Vagina (tissue), 2 donors: ENCODE measurements around the gene ADI1.

Experiments used
- CTCF ChIP-seq, 3 experiments: fragments of 450-650 bp in 2 of 3; fragments of 200-600 bp in 1 of 3; sonication (generic) in 1 of 3; IDR thresholded peaks; one replicate each; pipeline ENCODE4 v1.5.1; 2017 to 2019; ENCODE audit warnings: antibody characterized with exemption in 3 of 3, mild to moderate bottlenecking in 2 of 3, moderate library complexity in 2 of 3
- POLR2AphosphoS5 ChIP-seq, 2 donors: sonication (generic); formaldehyde crosslinking; IDR thresholded peaks; one replicate each; pipeline ENCODE4 v1.9.0; 2017; ENCODE audit warnings: antibody characterized with exemption in 2 of 2, mild to moderate bottlenecking in 2 of 2, low read depth in 1 of 2; ENCODE audit not compliant: insufficient read depth in 1 of 2

GRCh38 chr2:3532941-3533340 is 13.6 kb upstream of the ADI1 start:
- no peak for TF ChIP-seq CTCF (IDR thresholded peaks at IDR 0.05)
- no peak for TF ChIP-seq POLR2AphosphoS5 (IDR thresholded peaks at IDR 0.05; ENCODE audit: insufficient read depth in 1 of 2, low read depth in 1 of 2)
